Hepatocyte (in vitro differentiated cells): Measurements from ENCODE around the gene MCAM. TPM values are rescaled to one million over a fixed set of nuclear protein-coding genes. Genes with fewer than 3 reads are reported as not detected.

Experiments
- DNase-seq: peaks from one replicate; pipeline ENCODE4 v3.0.0-alpha.2; 2016; ENCODE audit warnings: low spot score
- H2AFZ ChIP-seq: fragments of 200-600 bp; sonication (generic); 2 replicates; pipeline ENCODE4 v1.6.0; 2016; ENCODE audit warnings: antibody characterized with exemption, mild to moderate bottlenecking
- H3K27ac ChIP-seq: fragments of 200-600 bp; sonication (generic); 2 replicates; pipeline ENCODE4 v1.5.1; 2016; ENCODE audit warnings: mild to moderate bottlenecking
- H3K27me3 ChIP-seq: fragments of 200-600 bp; sonication (generic); 2 replicates; pipeline ENCODE4 v1.6.1; 2016
- H3K36me3 ChIP-seq: fragments of 200-600 bp; sonication (generic); replicated peaks from 2 replicates; pipeline ENCODE4 v1.5.1; 2016; ENCODE audit warnings: low read depth; ENCODE audit not compliant: insufficient read depth
- H3K4me1 ChIP-seq: fragments of 200-600 bp; sonication (generic); 2 replicates; pipeline ENCODE4 v1.5.1; 2016; ENCODE audit warnings: mild to moderate bottlenecking, moderate library complexity; ENCODE audit not compliant: insufficient read depth
- H3K4me2 ChIP-seq: fragments of 200-600 bp; sonication (generic); 2 replicates; pipeline ENCODE4 v1.6.0; 2016
- H3K4me3 ChIP-seq: fragments of 200-600 bp; sonication (generic); 2 replicates; pipeline ENCODE4 v1.5.1; 2016; ENCODE audit warnings: mild to moderate bottlenecking
- H3K79me2 ChIP-seq: fragments of 200-600 bp; sonication (generic); 2 replicates; pipeline ENCODE4 v1.6.0; 2017; ENCODE audit warnings: mild to moderate bottlenecking
- H3K9me2 ChIP-seq: fragments of 200-600 bp; sonication (generic); replicated peaks from 2 replicates; pipeline ENCODE4 v1.6.0; 2017; ENCODE audit warnings: mild to moderate bottlenecking; ENCODE audit not compliant: insufficient read depth
- H3K9me3 ChIP-seq: fragments of 200-600 bp; sonication (generic); 2 replicates; pipeline ENCODE4 v1.5.1; 2016; ENCODE audit warnings: low read depth, mild to moderate bottlenecking
- H4K20me1 ChIP-seq: fragments of 200-600 bp; sonication (generic); 2 replicates; pipeline ENCODE4 v1.6.0; 2016; ENCODE audit warnings: mild to moderate bottlenecking; ENCODE audit not compliant: insufficient read depth, poor library complexity, severe bottlenecking
- CTCF ChIP-seq: fragments of 200-600 bp; sonication (generic); IDR thresholded peaks from 2 replicates; pipeline ENCODE4 v1.5.1; 2016; ENCODE audit warnings: antibody characterized with exemption, mild to moderate bottlenecking; ENCODE audit not compliant: poor library complexity
- EZH2 ChIP-seq: fragments of 200-600 bp; sonication (generic); IDR thresholded peaks from 2 replicates; pipeline ENCODE4 v1.6.1; 2016; ENCODE audit warnings: antibody characterized with exemption, mild to moderate bottlenecking, borderline replicate concordance
- EZH2phosphoT487 ChIP-seq: fragments of 200-600 bp; sonication (generic); IDR thresholded peaks from one replicate; pipeline ENCODE4 v1.6.1; 2018; ENCODE audit warnings: antibody characterized with exemption, mild to moderate bottlenecking, low read depth, moderate library complexity; ENCODE audit not compliant: unreplicated experiment, severe bottlenecking
- WGBS: methylation state at CpG from one replicate; pipeline ENCODE4 v1.1.6; 2016; ENCODE audit warnings: low lambda C conversion rate; ENCODE audit errors: missing lambda C conversion rate; 5-methylcytosine and 5-hydroxymethylcytosine counted together
- polyA plus RNA-seq: library from polyadenylated mRNA; unstranded; fragments of >200 nt; fragmentation: Nextera tagmentation; extraction: Ambion mirVana; gene quantifications from 2 replicates; pipeline ENCODE4 v1.2.1, GENCODE V29; 2016
- total RNA-seq: library from RNA; depleted of rRNA; stranded (reverse); fragments of >200 nt; gene quantifications from 2 replicates; pipeline ENCODE4 v1.2.3, GENCODE V29; 2014

Gene MCAM
- total and polyA plus RNA-seq, 2 experiments from 2014 or later: 6.1 to 35.4 TPM

- H3K27me3 ChIP-seq: peaks cover 42% of the 10 kb centered on the region
- H3K4me3 ChIP-seq: no peak overlapping the region
These were observed 786 bp upstream of the MCAM start for GRCh38 chr11:119317592-119318239.

GRCh38 chr11:119316016-119316728 lies 758 bp downstream of the MCAM start:
- peak overlapping the region; percentile 96 for H3K4me2 ChIP-seq
- H3K4me1 ChIP-seq: peaks cover 23% of the 10 kb centered on the region
- DNase-seq: no peak
- H2AFZ ChIP-seq: peak overlapping the region; percentile 52
- no peaks in the 10 kb centered on the region for H4K20me1 ChIP-seq
- H3K27me3 ChIP-seq: peaks cover 42% of the 10 kb centered on the region
- H3K9me3 ChIP-seq: no peaks in the 10 kb centered on the region
- WGBS: 2% methylated on average over 44 of the region's 46 CpGs
- H3K36me3 ChIP-seq: no peaks in the 10 kb centered on the region
- H3K4me3 ChIP-seq: peak overlapping the region; percentile 67
- no peaks in the 10 kb centered on the region for H3K9me2 ChIP-seq
- TF ChIP-seq EZH2phosphoT487 (no peak), EZH2 (peak; percentile 39)
- H3K27ac ChIP-seq: peak overlapping the region; percentile 34
- H3K79me2 ChIP-seq: no peaks in the 10 kb centered on the region

More at GRCh38 chr11:119317592-119318239, 786 bp upstream of the MCAM start:
- H4K20me1 ChIP-seq: no peaks in the 10 kb centered on the region
- peak overlapping the region; percentile 96 for H3K4me2 ChIP-seq
- no peak for DNase-seq
- peaks cover 31% of the 10 kb centered on the region for H3K4me1 ChIP-seq
- 61% methylated on average over 14 of the region's 14 CpGs for WGBS
- no peak overlapping the region for H2AFZ ChIP-seq
- H3K9me2 ChIP-seq: no peaks in the 10 kb centered on the region
- TF ChIP-seq EZH2phosphoT487: no peak
- TF ChIP-seq CTCF: no peak
- TF ChIP-seq EZH2: no peak
- no peaks in the 10 kb centered on the region for H3K36me3 ChIP-seq
- H3K27ac ChIP-seq: no peak overlapping the region
- H3K79me2 ChIP-seq: no peaks in the 10 kb centered on the region
- no peaks in the 10 kb centered on the region for H3K9me3 ChIP-seq

DNA sequence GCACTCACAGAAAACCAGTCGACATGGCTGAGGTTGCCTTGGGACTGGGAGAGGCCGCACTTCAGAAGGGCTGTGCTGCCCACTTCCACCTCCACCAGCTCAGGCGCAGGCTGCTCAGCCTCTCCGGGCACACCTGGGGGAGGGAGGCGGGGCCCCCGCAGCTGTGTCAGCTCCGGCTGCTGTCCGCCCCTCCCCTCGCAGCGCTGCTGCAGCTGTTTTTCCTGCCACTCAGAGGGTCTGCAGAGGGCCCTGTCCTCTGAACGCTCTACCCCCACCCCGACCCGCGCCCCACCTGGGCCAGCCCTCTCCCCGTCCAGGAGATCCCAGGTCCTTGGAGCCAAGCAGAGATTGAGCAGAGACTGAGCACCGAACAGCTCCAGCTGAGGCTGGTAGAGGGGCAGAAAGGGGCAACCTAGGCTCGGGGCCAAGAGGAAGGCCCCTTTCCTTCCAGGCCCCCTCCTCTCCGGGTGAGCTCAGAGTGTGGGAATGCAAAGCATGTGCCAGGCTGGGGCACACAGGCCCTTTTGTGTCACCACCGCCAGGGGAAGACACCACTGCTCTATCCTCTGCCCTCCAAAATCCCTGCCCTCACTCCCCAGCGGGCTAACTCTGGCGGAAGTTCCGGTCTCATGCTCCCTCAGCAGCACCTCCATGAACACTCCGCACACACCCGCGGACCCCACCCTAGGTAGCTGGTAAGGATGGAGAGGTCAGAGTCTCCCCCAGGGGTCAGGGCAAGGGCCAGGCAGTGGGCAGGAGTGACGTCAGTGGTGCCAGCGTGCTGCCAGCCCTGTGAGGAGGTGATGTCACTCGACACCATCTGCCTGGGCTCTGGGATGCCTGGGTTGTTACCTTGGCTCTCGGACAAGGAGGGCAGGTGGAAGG lies 1.6 kb downstream of the MCAM start:
- H3K4me2 ChIP-seq: peak overlapping the region; percentile 96
- H3K9me3 ChIP-seq: no peaks in the 10 kb centered on the region
- TF ChIP-seq CTCF (peak; percentile 3), EZH2phosphoT487 (no peak), EZH2 (no peak)
- H3K36me3 ChIP-seq: no peaks in the 10 kb centered on the region
- H3K27ac ChIP-seq: no peak overlapping the region
- peak overlapping the region; percentile 7 for H3K4me3 ChIP-seq
- H3K27me3 ChIP-seq: peaks cover 42% of the 10 kb centered on the region
- H3K4me1 ChIP-seq: peaks cover 21% of the 10 kb centered on the region
- 16% methylated on average over 20 of the region's 29 CpGs for WGBS
- no peaks in the 10 kb centered on the region for H3K79me2 ChIP-seq
- no peaks in the 10 kb centered on the region for H4K20me1 ChIP-seq
- no peaks in the 10 kb centered on the region for H3K9me2 ChIP-seq
- DNase-seq: no peak
- H2AFZ ChIP-seq: no peak overlapping the region
